NCI-H2196 treated with DMSO at 0.1 percent for 48 hours (cell line): ENCODE data around the gene GARNL3.

Experiments used
- DNase-seq: peaks from one replicate; lab custom pipeline; 2025; ENCODE audit not compliant: unreplicated experiment; lab: John Stamatoyannopoulos, UW

The GARNL3 gene

DNA sequence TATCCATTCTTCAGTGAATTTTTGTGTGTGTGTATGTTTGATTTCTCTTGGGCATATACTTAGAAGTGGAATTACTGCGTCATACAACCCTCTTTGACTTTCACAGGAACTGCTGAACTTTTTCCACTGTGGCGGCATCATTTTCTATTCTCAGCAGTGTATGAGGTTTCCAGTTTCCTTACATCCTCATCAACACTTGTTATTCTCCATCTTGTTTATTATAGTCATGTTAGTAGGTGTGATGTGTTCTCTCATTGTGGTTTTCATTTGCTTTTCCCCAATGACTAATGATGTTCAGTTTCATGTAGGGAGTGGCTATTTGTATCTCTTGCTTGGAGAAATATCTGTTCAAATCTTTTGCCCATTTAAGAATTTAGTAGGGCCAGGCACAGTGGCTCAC, 162.2 kb downstream of the GARNL3 start:
- no peak for DNase-seq

GRCh38 chr9:127428348-127428747, 163.8 kb downstream of the GARNL3 start:
- no peak for DNase-seq

DNA sequence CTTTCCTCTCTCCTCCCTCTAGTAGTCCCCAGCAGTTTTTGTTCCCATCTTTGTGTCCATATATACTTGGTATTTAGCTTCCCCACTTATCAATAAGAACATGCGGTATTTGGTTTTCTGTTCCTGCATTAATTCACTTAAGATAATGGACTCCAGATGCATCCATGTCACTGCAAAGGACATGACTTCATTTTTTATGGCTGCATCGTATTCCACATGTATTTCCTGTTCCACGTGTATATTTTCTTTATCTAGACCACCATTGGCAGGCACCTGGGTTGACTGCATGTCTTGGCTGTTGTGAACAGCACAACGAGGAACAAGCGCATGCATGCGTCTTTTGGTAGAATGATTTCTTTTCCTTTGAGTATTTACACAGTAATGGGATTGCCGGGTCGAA, 165.8 kb downstream of the GARNL3 start:
- no peak for DNase-seq

DNA sequence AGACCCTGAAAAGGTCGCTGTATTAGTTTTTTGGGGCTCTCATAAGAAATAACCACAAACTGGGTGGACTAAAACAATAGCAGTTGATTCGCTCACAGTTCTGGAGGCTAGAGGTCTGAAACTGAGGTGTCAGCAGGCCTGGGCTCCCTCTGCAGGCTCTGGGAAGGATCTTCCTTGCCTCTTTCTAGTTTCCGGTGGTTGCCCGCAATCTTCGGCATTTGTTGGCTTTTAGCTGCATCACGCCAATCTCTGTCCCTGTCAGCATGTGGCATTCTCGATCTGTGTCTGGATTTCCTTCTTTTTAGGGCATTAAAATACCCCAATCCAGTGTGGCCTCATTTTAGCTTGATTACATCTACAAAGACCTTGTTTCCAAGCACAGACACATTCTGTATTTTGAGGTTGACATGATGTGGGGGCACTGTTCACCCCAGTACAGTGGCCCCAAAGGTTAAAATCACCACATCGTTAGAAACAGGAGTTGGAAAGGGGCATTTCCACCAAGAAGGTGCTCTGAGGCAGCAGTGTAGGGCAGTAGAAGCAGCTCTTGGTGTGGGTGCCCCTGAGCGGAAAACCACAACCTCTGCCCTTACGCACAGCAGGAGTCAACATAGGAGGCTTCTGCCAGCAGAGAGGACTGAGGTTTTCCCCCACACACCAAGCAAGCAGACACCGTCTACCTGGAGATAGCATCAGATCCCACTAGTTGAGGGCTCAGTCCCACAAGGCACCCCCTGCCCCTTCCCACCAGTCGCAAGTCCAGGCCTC, 173.1 kb downstream of the GARNL3 start:
- no peak for DNase-seq

DNA sequence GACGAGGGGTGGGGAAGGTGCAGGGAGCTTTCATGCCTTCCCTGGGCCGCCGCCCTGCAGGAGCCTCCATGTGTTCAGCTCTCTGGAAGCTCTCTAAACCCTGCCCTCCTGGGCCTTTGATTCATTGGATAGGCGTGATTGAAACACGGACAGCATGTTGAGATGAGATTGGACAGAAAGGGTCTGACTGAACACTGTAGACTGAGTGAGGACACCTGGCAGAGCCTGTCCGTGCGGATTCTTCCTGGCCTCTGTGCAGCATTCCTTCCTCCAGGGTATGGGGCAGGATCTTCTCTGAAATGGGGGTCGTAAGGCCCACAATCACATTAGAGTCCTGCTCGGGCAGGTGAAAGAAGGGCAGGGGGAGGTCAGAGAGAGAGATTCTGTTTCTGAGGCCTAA, 173.8 kb downstream of the GARNL3 start:
- no peak for DNase-seq
